GM23338 (cell line): ENCODE measurements around the gene SHB. TPM values are rescaled to one million over a fixed set of nuclear protein-coding genes. Genes with fewer than 3 reads are reported as not detected.
A peak's percentile ranks its signal among the peaks of the same experiment; 100 is the strongest.

ENCODE experiments used
- ATAC-seq: fragments of 200-7000 bp; cut with Tn5 transposase; 3 replicates; pipeline ENCODE4 v1.9.1; 2020
- DNase-seq: peaks from one replicate; pipeline ENCODE4 v3.0.0-alpha.2; 2015; ENCODE audit warnings: low spot score
- H2AFZ ChIP-seq: fragments of 200-600 bp; sonication (generic); 2 replicates; pipeline ENCODE4 v1.8.0; 2016; ENCODE audit warnings: antibody characterized with exemption, mild to moderate bottlenecking, moderate library complexity
- H3F3A ChIP-seq: fragments of 200-600 bp; sonication (generic); replicated peaks from 2 replicates; pipeline ENCODE4 v1.8.0; 2017; ENCODE audit warnings: antibody characterized with exemption, mixed run types, low read depth
- H3K27ac ChIP-seq: fragments of 200-600 bp; sonication (generic); 2 replicates; pipeline ENCODE4 v1.6.1; 2016; ENCODE audit warnings: low read depth
- H3K27me3 ChIP-seq: fragments of 200-600 bp; sonication (generic); 2 replicates; pipeline ENCODE4 v1.8.0; 2016; ENCODE audit warnings: mild to moderate bottlenecking, mixed run types, moderate library complexity; ENCODE audit not compliant: insufficient read depth
- H3K36me3 ChIP-seq: fragments of 200-600 bp; sonication (generic); 2 replicates; pipeline ENCODE4 v1.8.0; 2016; ENCODE audit warnings: mild to moderate bottlenecking; ENCODE audit not compliant: insufficient read depth
- H3K4me1 ChIP-seq: fragments of 200-600 bp; sonication (generic); 2 replicates; pipeline ENCODE4 v1.8.0; 2016; ENCODE audit warnings: mild to moderate bottlenecking, moderate library complexity; ENCODE audit not compliant: insufficient read depth
- H3K4me2 ChIP-seq: fragments of 200-600 bp; sonication (generic); 2 replicates; pipeline ENCODE4 v1.7.1; 2017; ENCODE audit warnings: mixed run types
- H3K4me3 ChIP-seq: fragments of 200-600 bp; sonication (generic); 2 replicates; pipeline ENCODE4 v1.6.1; 2016; ENCODE audit warnings: mixed run types
- H3K79me2 ChIP-seq: fragments of 200-600 bp; sonication (generic); replicated peaks from 2 replicates; pipeline ENCODE4 v1.8.0; 2017; ENCODE audit warnings: mild to moderate bottlenecking; ENCODE audit not compliant: insufficient read depth
- H3K9me2 ChIP-seq: fragments of 200-600 bp; sonication (generic); 2 replicates; pipeline ENCODE4 v1.8.0; 2017; ENCODE audit not compliant: insufficient read depth
- H4K20me1 ChIP-seq: fragments of 200-600 bp; sonication (generic); replicated peaks from 2 replicates; pipeline ENCODE4 v1.8.0; 2017; ENCODE audit warnings: mild to moderate bottlenecking; ENCODE audit not compliant: insufficient read depth
- H3K27ac Mint-ChIP-seq: 2 replicates; pipeline ENCODE4 v1.8.0; 2020; ENCODE audit warnings: inconsistent platforms, mild to moderate bottlenecking, moderate library complexity, mixed read lengths
- H3K27me3 Mint-ChIP-seq: 3 replicates; pipeline ENCODE4 v1.8.0; 2022; ENCODE audit warnings: low read depth, mild to moderate bottlenecking, moderate library complexity, mixed read lengths, inconsistent platforms; ENCODE audit not compliant: insufficient read depth, poor library complexity
- H3K36me3 Mint-ChIP-seq: 3 replicates; pipeline ENCODE4 v1.8.0; 2021; ENCODE audit warnings: low read depth, mild to moderate bottlenecking, inconsistent platforms, moderate library complexity, mixed read lengths
- H3K4me1 Mint-ChIP-seq: 3 replicates; pipeline ENCODE4 v1.8.0; 2020; ENCODE audit warnings: mild to moderate bottlenecking, inconsistent platforms, mixed read lengths
- H3K4me3 Mint-ChIP-seq: 3 replicates; pipeline ENCODE4 v1.8.0; 2021; ENCODE audit warnings: moderate library complexity, mild to moderate bottlenecking, inconsistent platforms, mixed read lengths
- H3K9me3 Mint-ChIP-seq: 3 replicates; pipeline ENCODE4 v1.8.0; 2020; ENCODE audit warnings: moderate library complexity, mild to moderate bottlenecking, inconsistent platforms, mixed read lengths
- CTCF ChIP-seq, 2 experiments: fragments of 200-600 bp in 1 of 2; sonication (generic) in 1 of 2; conservative IDR thresholded peaks; 2 replicates each; pipeline versions ENCODE4 v1.5.1 to v1.6.1; 2016 to 2017; ENCODE audit warnings: antibody characterized with exemption in 2 of 2, low read depth in 2 of 2, mild to moderate bottlenecking in 2 of 2, moderate library complexity in 1 of 2
- EZH2phosphoT487 ChIP-seq: fragments of 200-600 bp; sonication (generic); IDR thresholded peaks from one replicate; pipeline ENCODE4 v1.8.1; 2018; ENCODE audit warnings: antibody characterized with exemption; ENCODE audit not compliant: unreplicated experiment
- JUNB ChIP-seq: IDR thresholded peaks from one replicate; pipeline ENCODE4 v1.6.1; 2016; ENCODE audit warnings: antibody characterized with exemption; ENCODE audit not compliant: unreplicated experiment
- POLR2AphosphoS5 ChIP-seq: IDR thresholded peaks from 2 replicates; pipeline ENCODE4 v1.6.1; 2016; ENCODE audit warnings: antibody characterized with exemption, low read depth
- ZNF462 ChIP-seq: fragments of 250-450 bp; sonication (Bioruptor Pico); IDR thresholded peaks from 2 replicates; pipeline ENCODE4 v1.5.0; 2020; ENCODE audit warnings: mild to moderate bottlenecking, moderate library complexity
- polyA plus RNA-seq: library from polyadenylated mRNA; unstranded; fragments of >200 nt; fragmentation: Nextera tagmentation; extraction: Ambion mirVana; gene quantifications from 2 replicates; pipeline ENCODE4 v1.2.1, GENCODE V29; 2016
- total RNA-seq: library from RNA; depleted of rRNA; stranded (reverse); fragments of >200 nt; shearing (Covaris generic); gene quantifications from 2 replicates; pipeline ENCODE4 v1.2.3, GENCODE V29; 2014

The SHB gene
- total and polyA plus RNA-seq, 2 experiments from 2014 or later = 1.5 to 14.0 TPM

GRCh38 chr9:37998881-37999587 lies 70.0 kb downstream of the SHB start (continued):
- TF ChIP-seq ZNF462 (CRISPR knock-in tag) = no peak

GRCh38 chr9:37997636-37998374 lies 71.2 kb downstream of the SHB start:
- Mint-ChIP-seq H3K4me1 (peaks cover 20% of the 10 kb centered on the region), H3K36me3 (no peaks in the 10 kb centered on the region; the same call in 2 of the 3 replicates), H3K4me3 (no peak overlapping the region), H3K27me3 (peaks cover 6% of the 10 kb centered on the region), H3K9me3 (no peaks in the 10 kb centered on the region), H3K27ac (no peak overlapping the region)
- no peak overlapping the region for H3K27ac ChIP-seq
- DNase-seq (no peak), ATAC-seq (peak; percentile 30; the same call in 2 of the 3 replicates)
- H3K79me2 ChIP-seq = no peaks in the 10 kb centered on the region
- H3K4me2 ChIP-seq = no peak overlapping the region
- no peaks in the 10 kb centered on the region for H3K4me1 ChIP-seq
- H3K36me3 ChIP-seq = no peaks in the 10 kb centered on the region
- no peaks in the 10 kb centered on the region for H3K9me2 ChIP-seq
- no peak overlapping the region for H2AFZ ChIP-seq
- no peaks in the 10 kb centered on the region for H3F3A ChIP-seq
- H3K27me3 ChIP-seq = no peaks in the 10 kb centered on the region
- no peak overlapping the region for H3K4me3 ChIP-seq
- 0 out of 2 replicates have a peak, but pooled peaks cover 4% of the 10 kb centered on the region for H4K20me1 ChIP-seq
- TF ChIP-seq ZNF462 (CRISPR knock-in tag) (no peak), CTCF (conservative IDR thresholded peaks at IDR 0.05; ENCODE audit: low read depth in 2 of 2) (no peak), JUNB (no peak), POLR2AphosphoS5 (no peak), EZH2phosphoT487 (no peak)
